ENCODE measurements around the gene NAPA. TPM values are rescaled to one million over a fixed set of nuclear protein-coding genes. Genes with fewer than 3 reads are reported as not detected.
A peak's percentile ranks its signal among the peaks of the same experiment; 100 is the strongest.

NAPA gene
- polyA plus RNA-seq, 1 donor from 2014 or later, result 100 TPM

DNA sequence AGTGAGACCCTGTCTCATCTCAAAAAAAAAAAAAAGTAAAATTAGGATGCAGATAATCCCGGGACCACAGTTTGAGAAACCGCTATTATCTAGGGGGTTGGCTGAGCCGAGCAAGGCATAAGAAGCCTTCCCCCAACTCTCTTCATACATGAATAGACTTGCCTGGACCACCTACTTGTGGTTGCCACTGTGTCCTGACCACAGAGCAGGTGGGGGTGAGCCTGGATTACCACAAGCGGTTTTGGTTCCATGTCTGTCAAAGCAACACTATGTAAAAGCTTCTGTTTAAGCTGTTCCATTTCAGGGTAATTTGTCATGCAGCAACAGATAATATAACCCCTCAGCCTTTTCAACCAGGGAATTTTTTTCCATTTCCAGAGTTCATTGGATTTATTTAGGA, 3.3 kb upstream of the NAPA start:
- no peaks in the 10 kb centered on the region for H3K9me2 ChIP-seq (ENCODE audit: insufficient read depth, low read length)
- no peaks in the 10 kb centered on the region for H3K27me3 ChIP-seq (ENCODE audit: insufficient read depth, low read depth, low read length)
- no peaks in the 10 kb centered on the region for H4K20me1 ChIP-seq (ENCODE audit: insufficient read depth)
- no peak overlapping the region for H3K4me2 ChIP-seq (ENCODE audit: low read length)
- H3K27ac ChIP-seq (ENCODE audit: low read length), result no peak overlapping the region
- H3K9me3 ChIP-seq (ENCODE audit: low read length), result no peaks in the 10 kb centered on the region
- TF ChIP-seq, protein P1, sequence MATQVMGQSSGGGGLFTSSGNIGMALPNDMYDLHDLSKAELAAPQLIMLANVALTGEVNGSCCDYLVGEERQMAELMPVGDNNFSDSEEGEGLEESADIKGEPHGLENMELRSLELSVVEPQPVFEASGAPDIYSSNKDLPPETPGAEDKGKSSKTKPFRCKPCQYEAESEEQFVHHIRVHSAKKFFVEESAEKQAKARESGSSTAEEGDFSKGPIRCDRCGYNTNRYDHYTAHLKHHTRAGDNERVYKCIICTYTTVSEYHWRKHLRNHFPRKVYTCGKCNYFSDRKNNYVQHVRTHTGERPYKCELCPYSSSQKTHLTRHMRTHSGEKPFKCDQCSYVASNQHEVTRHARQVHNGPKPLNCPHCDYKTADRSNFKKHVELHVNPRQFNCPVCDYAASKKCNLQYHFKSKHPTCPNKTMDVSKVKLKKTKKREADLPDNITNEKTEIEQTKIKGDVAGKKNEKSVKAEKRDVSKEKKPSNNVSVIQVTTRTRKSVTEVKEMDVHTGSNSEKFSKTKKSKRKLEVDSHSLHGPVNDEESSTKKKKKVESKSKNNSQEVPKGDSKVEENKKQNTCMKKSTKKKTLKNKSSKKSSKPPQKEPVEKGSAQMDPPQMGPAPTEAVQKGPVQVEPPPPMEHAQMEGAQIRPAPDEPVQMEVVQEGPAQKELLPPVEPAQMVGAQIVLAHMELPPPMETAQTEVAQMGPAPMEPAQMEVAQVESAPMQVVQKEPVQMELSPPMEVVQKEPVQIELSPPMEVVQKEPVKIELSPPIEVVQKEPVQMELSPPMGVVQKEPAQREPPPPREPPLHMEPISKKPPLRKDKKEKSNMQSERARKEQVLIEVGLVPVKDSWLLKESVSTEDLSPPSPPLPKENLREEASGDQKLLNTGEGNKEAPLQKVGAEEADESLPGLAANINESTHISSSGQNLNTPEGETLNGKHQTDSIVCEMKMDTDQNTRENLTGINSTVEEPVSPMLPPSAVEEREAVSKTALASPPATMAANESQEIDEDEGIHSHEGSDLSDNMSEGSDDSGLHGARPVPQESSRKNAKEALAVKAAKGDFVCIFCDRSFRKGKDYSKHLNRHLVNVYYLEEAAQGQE (IDR thresholded peaks at IDR 0.05; ENCODE audit: borderline replicate concordance), result no peak
- no peak for TF ChIP-seq TAF1 (IDR thresholded peaks at IDR 0.05; ENCODE audit: low read depth)
- TF ChIP-seq EZH2 (IDR thresholded peaks at IDR 0.05; ENCODE audit: borderline replicate concordance, insufficient read depth, low read length, poor library complexity, severe bottlenecking), result no peak
- no peak for TF ChIP-seq MXI1 (conservative IDR thresholded peaks at IDR 0.05; ENCODE audit: poor library complexity, severe bottlenecking)
- no peak for TF ChIP-seq RAD21 (conservative IDR thresholded peaks at IDR 0.05)
- no peak for TF ChIP-seq EP300 (conservative IDR thresholded peaks at IDR 0.05; ENCODE audit: poor library complexity, severe bottlenecking)
- no peak for TF ChIP-seq SMC3 (conservative IDR thresholded peaks at IDR 0.05; ENCODE audit: poor library complexity)
- no peak for TF ChIP-seq POLR2AphosphoS5 (IDR thresholded peaks at IDR 0.05)
- TF ChIP-seq, protein P2, sequence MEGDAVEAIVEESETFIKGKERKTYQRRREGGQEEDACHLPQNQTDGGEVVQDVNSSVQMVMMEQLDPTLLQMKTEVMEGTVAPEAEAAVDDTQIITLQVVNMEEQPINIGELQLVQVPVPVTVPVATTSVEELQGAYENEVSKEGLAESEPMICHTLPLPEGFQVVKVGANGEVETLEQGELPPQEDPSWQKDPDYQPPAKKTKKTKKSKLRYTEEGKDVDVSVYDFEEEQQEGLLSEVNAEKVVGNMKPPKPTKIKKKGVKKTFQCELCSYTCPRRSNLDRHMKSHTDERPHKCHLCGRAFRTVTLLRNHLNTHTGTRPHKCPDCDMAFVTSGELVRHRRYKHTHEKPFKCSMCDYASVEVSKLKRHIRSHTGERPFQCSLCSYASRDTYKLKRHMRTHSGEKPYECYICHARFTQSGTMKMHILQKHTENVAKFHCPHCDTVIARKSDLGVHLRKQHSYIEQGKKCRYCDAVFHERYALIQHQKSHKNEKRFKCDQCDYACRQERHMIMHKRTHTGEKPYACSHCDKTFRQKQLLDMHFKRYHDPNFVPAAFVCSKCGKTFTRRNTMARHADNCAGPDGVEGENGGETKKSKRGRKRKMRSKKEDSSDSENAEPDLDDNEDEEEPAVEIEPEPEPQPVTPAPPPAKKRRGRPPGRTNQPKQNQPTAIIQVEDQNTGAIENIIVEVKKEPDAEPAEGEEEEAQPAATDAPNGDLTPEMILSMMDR (IDR thresholded peaks at IDR 0.05; ENCODE audit: poor library complexity, severe bottlenecking), result no peak
- no peaks in the 10 kb centered on the region for H3K36me3 ChIP-seq (ENCODE audit: insufficient read depth, low read length)
- H2AFZ ChIP-seq (ENCODE audit: low read depth, low read length), result no peak overlapping the region
- H3F3A ChIP-seq (ENCODE audit: insufficient read depth, low read length, poor library complexity, severe bottlenecking), result no peaks in the 10 kb centered on the region
- H3K4me3 ChIP-seq (ENCODE audit: low read length), result no peak overlapping the region
- peaks cover 15% of the 10 kb centered on the region for H3K79me2 ChIP-seq (replicated peaks; ENCODE audit: insufficient read depth, low read length)
- no peak overlapping the region for H3K9ac ChIP-seq (ENCODE audit: low read length)

DNA sequence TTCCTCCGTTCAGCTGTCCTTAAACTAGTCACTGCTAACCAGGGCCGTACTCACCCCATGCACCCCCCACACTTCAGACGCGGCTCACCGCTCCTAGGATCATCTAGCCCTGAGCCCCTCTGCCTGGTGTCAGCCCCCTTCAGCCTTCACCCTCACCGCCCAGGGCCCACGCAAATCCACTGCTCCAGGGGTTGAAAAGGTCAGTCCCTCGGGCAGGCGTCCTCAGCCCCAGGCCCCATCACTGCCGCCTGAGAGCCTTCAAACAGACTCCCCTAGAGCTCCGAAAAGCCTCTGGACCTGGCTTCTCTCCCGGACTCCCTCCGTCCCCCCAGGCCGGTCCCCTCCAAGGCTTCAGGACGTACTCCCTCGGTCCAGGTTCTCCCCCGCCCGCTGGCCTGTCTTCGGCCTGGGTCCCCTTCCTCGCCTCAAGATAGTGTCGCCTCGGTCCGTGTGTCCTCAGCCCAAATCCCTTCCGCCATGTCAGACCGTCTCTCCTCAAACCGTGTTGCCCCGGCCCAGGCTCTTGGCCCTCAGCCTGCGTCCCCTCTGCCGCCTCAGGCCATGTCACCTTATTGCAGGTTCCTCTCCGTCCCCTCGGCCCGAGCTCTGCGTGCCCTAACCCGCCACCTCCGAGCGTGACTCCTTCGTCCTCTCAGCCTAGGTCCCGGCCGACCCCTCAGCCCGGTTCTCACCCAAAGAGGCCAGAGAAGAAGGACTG, 553 bp downstream of the NAPA start:
- TF ChIP-seq, protein P1 (IDR thresholded peaks at IDR 0.05; ENCODE audit: borderline replicate concordance), result no peak
- TF ChIP-seq, protein P2 (IDR thresholded peaks at IDR 0.05; ENCODE audit: poor library complexity, severe bottlenecking), result no peak
- TF ChIP-seq SMC3 (conservative IDR thresholded peaks at IDR 0.05; ENCODE audit: poor library complexity) (no peak), POLR2AphosphoS5 (IDR thresholded peaks at IDR 0.05) (no peak), RAD21 (conservative IDR thresholded peaks at IDR 0.05) (no peak), MXI1 (conservative IDR thresholded peaks at IDR 0.05; ENCODE audit: poor library complexity, severe bottlenecking) (no peak), EZH2 (IDR thresholded peaks at IDR 0.05; ENCODE audit: borderline replicate concordance, insufficient read depth, low read length, poor library complexity, severe bottlenecking) (no peak), EP300 (conservative IDR thresholded peaks at IDR 0.05; ENCODE audit: poor library complexity, severe bottlenecking) (no peak)
- Histone ChIP-seq H3K4me3 (ENCODE audit: low read length) (peak overlapping the region; percentile 84), H3K9me3 (ENCODE audit: low read length) (no peaks in the 10 kb centered on the region), H3K9ac (ENCODE audit: low read length) (peak overlapping the region; percentile 90), H2AFZ (ENCODE audit: low read depth, low read length) (no peak overlapping the region), H3K79me2 (replicated peaks; ENCODE audit: insufficient read depth, low read length) (peaks cover 33% of the 10 kb centered on the region), H3K9me2 (ENCODE audit: insufficient read depth, low read length) (no peaks in the 10 kb centered on the region), H3K27me3 (ENCODE audit: insufficient read depth, low read depth, low read length) (no peaks in the 10 kb centered on the region), H3F3A (ENCODE audit: insufficient read depth, low read length, poor library complexity, severe bottlenecking) (no peaks in the 10 kb centered on the region), H3K4me2 (ENCODE audit: low read length) (peak overlapping the region; percentile 85), H3K36me3 (ENCODE audit: insufficient read depth, low read length) (no peaks in the 10 kb centered on the region), H4K20me1 (ENCODE audit: insufficient read depth) (no peaks in the 10 kb centered on the region), H3K27ac (ENCODE audit: low read length) (peak overlapping the region; percentile 91)
